Type B pancreatic cell (in vitro differentiated cells): Measurements from ENCODE around the gene KRT38. TPM values are rescaled to one million over a fixed set of nuclear protein-coding genes. Genes with fewer than 3 reads are reported as not detected.
"Not testable (repeated sequence)": the region's sequence is repeated elsewhere in the genome, so short reads cannot be mapped to it uniquely, and the experiment has no call there.

ENCODE experiments used
- DNase-seq: peaks from one replicate; pipeline ENCODE4 v3.0.0; 2021; ENCODE audit warnings: mixed read lengths; ENCODE audit not compliant: unreplicated experiment; ENCODE audit errors: extremely low spot score
- H3K27ac Mint-ChIP-seq: 2 replicates; pipeline ENCODE4 v1.8.0; 2021; ENCODE audit warnings: mild to moderate bottlenecking, mixed read lengths
- H3K27me3 Mint-ChIP-seq: 2 replicates; pipeline ENCODE4 v1.8.0; 2021; ENCODE audit warnings: mixed read lengths
- H3K36me3 Mint-ChIP-seq: 2 replicates; pipeline ENCODE4 v1.8.0; 2021; ENCODE audit warnings: mixed read lengths
- H3K4me1 Mint-ChIP-seq: one replicate; pipeline ENCODE4 v1.8.0; 2021; ENCODE audit warnings: mixed read lengths; ENCODE audit not compliant: unreplicated experiment
- H3K4me3 Mint-ChIP-seq: 2 replicates; pipeline ENCODE4 v1.8.0; 2021; ENCODE audit warnings: mild to moderate bottlenecking, mixed read lengths
- H3K9me3 Mint-ChIP-seq: 2 replicates; pipeline ENCODE4 v1.8.0; 2021; ENCODE audit warnings: mixed read lengths
- total RNA-seq: library from RNA; stranded (reverse); gene quantifications from 2 replicates; pipeline ENCODE4 v1.2.1, GENCODE V29; 2021; ENCODE audit warnings: low replicate concordance
- TF ChIP-seq, protein P1 (sequence below): fragments of 200-600 bp; sonication (generic); conservative IDR thresholded peaks from 2 replicates; pipeline ENCODE4 v1.5.0; 2021; ENCODE audit warnings: antibody characterized with exemption, mild to moderate bottlenecking

Gene KRT38
- total RNA-seq, 1 donor from 2014 or later, result not detected

DNA sequence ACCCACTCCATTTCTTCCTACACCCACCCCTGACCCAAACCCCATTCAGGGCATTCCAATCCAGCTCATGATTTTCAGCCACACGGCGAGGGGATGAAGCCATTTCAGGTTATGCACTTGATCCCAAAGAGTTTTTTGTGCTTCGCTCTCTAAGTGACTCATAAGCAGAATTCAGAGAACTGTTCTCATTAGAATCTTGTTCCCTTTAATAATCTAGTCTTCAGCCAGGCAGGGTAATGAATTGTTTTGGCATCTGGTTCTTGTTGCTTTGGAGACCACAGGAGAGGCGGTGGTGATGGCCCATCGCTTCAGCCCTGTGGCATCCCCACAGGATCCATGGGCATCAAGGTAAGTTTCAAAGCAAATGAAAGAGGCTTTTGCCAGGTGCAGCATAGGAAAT is 38.6 kb downstream of the KRT38 start:
- peak overlapping the region; percentile 44 for H3K27ac Mint-ChIP-seq
- H3K36me3 Mint-ChIP-seq, result no peaks in the 10 kb centered on the region
- H3K4me1 Mint-ChIP-seq, result peaks cover 19% of the 10 kb centered on the region
- TF ChIP-seq, protein P1, sequence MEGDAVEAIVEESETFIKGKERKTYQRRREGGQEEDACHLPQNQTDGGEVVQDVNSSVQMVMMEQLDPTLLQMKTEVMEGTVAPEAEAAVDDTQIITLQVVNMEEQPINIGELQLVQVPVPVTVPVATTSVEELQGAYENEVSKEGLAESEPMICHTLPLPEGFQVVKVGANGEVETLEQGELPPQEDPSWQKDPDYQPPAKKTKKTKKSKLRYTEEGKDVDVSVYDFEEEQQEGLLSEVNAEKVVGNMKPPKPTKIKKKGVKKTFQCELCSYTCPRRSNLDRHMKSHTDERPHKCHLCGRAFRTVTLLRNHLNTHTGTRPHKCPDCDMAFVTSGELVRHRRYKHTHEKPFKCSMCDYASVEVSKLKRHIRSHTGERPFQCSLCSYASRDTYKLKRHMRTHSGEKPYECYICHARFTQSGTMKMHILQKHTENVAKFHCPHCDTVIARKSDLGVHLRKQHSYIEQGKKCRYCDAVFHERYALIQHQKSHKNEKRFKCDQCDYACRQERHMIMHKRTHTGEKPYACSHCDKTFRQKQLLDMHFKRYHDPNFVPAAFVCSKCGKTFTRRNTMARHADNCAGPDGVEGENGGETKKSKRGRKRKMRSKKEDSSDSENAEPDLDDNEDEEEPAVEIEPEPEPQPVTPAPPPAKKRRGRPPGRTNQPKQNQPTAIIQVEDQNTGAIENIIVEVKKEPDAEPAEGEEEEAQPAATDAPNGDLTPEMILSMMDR, result no peak
- DNase-seq, result no peak
- H3K4me3 Mint-ChIP-seq, result no peak overlapping the region
- no peaks in the 10 kb centered on the region for H3K27me3 Mint-ChIP-seq
- no peaks in the 10 kb centered on the region for H3K9me3 Mint-ChIP-seq

DNA sequence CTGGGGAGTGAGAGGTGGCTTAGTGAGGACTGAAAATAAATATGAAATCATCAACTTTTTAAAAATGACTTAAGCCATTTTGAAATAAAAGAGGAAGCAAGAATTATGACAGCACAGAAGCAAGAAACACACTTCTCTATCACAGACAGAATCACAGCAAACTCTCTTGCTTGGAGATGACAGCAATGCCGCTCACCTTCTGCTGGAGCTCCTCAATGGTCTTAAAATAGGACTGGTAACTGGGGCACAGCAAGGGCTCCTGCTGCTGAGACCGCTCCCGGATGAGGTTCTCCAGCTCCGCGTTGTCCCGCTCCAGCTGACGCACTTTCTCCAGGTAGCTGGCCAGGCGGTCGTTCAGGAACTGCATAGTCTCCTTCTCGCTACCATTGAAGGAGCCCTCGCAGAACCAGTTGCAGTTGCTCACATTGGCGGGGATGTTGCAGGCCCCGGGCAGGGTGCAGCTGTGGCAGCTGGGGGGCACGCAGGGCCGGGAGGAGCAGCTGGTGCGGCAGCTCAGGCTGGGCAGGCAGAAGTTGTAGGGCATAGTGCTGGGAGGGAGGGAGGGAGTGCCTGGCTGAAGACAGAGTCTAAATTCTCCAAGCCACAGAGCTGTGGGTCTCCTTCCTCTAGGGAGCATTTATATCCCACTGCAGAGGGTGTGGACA is 43.7 kb downstream of the KRT38 start, which contains the start of gene KRT31:
TSS of gene KRT31 (minus strand) at position 613 of the 665 bp plus-strand sequence. CDS start at position 544, 69 bp downstream.
- Mint-ChIP-seq H3K27me3 (no peaks in the 10 kb centered on the region), H3K9me3 (no peaks in the 10 kb centered on the region), H3K36me3 (no peaks in the 10 kb centered on the region), H3K27ac (no peak within 1 kb of the TSS), H3K4me1 (peaks cover 7% of the 10 kb centered on the region), H3K4me3 (no peak within 1 kb of the TSS)
- TF ChIP-seq, protein P1, result no peak
- DNase-seq, result no peak

DNA sequence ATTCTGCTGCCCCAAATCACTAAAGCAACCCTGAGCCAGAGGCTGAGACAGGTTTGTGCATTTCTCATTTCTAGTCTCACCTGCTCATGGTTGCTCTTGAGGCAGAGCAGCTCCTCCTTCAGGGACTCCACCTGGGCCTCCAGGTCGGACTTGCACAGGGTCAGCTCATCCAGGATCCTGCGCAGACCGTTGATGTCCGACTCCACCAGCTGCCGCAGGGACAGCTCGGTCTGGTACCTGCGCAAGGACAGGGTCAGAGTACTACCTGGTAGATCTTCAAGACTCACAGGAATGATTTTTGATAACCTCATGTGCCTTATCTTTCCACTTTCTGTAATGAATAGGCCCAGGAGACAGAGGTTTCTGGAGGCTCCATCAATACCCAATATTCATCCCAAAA is 44.4 kb downstream of the KRT38 start:
- no peaks in the 10 kb centered on the region for H3K9me3 Mint-ChIP-seq
- TF ChIP-seq, protein P1, result no peak
- no peak overlapping the region for H3K27ac Mint-ChIP-seq
- no peak for DNase-seq
- no peak overlapping the region for H3K4me3 Mint-ChIP-seq
- no peaks in the 10 kb centered on the region for H3K36me3 Mint-ChIP-seq
- peaks cover 5% of the 10 kb centered on the region for H3K4me1 Mint-ChIP-seq
- no peaks in the 10 kb centered on the region for H3K27me3 Mint-ChIP-seq

DNA sequence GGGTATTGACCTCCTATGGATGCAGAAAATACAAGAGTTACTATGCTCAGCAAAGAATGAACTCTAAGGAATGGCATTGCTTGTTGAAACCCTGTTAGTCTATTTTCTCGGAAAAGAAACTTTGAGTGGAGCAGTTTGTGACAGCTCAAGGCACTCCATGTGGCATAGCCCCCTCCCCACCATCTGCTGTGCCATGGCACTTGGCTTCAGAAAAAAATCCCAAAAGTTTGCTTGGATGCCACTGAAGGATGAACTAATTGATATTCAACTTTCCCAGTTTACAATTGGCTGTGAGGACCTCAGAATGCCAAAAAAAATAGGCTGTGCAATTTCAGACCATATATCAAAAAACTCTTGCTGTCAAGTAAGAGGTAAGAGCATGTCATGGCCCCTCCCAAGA is 45.2 kb downstream of the KRT38 start:
- Mint-ChIP-seq H3K9me3 (no peaks in the 10 kb centered on the region), H3K4me3 (no peak overlapping the region), H3K27ac (no peak overlapping the region), H3K27me3 (no peaks in the 10 kb centered on the region), H3K4me1 (peaks cover 12% of the 10 kb centered on the region), H3K36me3 (no peaks in the 10 kb centered on the region)
- TF ChIP-seq, protein P1, result no peak
- DNase-seq, result no peak

DNA sequence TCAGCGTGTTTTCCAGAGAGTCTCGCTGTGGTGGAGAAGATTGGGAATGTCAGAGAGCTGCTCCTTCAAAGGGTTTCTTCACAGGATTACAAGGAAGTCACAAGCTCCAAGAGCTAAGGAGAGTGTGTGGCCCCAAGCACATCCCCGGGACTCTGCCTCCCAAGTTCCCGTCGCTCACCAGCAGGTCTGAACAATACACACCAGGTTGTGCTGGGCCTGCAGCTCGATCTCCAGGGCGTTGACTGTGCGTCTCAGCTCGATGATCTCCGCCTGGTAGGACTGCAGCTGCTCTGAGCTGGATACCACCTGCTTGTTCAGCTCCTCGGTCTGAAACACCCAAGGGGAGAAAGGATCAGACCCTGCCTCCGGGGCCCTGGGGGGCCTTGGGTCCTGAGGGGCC is 45.7 kb downstream of the KRT38 start:
- H3K4me3 Mint-ChIP-seq, H3K36me3 Mint-ChIP-seq, H3K27me3 Mint-ChIP-seq, H3K27ac Mint-ChIP-seq, DNase-seq, H3K9me3 Mint-ChIP-seq: not testable (repeated sequence)
- H3K4me1 Mint-ChIP-seq, result peaks cover 14% of the 10 kb centered on the region

DNA sequence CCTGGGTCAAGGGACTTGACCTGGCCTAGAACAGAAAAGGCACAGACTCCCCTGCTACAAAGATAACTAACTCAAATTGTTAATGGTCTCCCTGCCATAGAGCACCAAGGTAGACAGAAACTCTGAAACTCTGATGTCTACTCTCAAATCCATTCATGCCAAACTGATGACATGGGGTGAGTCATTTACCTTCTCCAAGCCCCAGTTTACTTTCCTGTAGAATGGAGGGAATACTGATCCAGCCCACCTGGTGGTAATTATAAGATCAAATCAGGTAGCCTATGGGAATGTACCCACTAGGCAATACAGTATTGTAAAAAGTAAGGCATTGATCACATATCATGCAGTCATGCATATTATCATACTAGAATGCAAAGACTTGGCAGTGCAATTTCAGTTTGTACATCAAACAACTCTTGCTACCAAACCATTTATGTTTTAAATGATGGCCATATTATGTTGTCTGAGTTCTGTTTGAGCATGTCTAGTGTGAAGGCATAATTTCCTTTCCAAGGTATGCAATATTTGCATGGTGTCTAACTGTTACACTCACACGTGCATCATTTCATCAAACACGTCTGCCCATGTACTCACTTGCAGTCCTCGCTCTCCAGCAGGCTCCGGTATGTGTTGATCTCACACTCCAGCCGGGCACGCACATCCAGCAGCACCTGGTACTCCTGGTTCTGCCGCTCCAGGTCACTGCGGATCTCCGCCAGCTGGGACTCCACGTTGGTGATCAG is 46.4 kb downstream of the KRT38 start:
- no peaks in the 10 kb centered on the region for H3K27me3 Mint-ChIP-seq
- no peak overlapping the region for H3K4me3 Mint-ChIP-seq
- no peak for DNase-seq
- H3K36me3 Mint-ChIP-seq, result no peaks in the 10 kb centered on the region
- H3K9me3 Mint-ChIP-seq, result no peaks in the 10 kb centered on the region
- peaks cover 12% of the 10 kb centered on the region for H3K4me1 Mint-ChIP-seq
- no peak overlapping the region for H3K27ac Mint-ChIP-seq
- TF ChIP-seq, protein P1, result no peak
